Gastroesophageal sphincter (tissue), 3 donors: ENCODE data around the gene AATK.

Experiments used
- CTCF ChIP-seq, 4 experiments: fragments of 200-600 bp in 2 of 4; fragments of 450-650 bp in 2 of 4; sonication (generic) in 1 of 4; IDR thresholded peaks; one replicate each; pipeline ENCODE4 v1.5.1; 2017 to 2019; ENCODE audit warnings: antibody characterized with exemption in 4 of 4, mild to moderate bottlenecking in 2 of 4, moderate library complexity in 2 of 4
- POLR2A ChIP-seq, 2 donors: fragments of 450-650 bp; IDR thresholded peaks; one replicate each; pipeline ENCODE4 v1.6.1; 2017; ENCODE audit warnings: antibody characterized with exemption in 2 of 2, mild to moderate bottlenecking in 2 of 2, moderate library complexity in 1 of 2

- TF ChIP-seq CTCF (IDR thresholded peaks at IDR 0.05) (no peak), POLR2A (IDR thresholded peaks at IDR 0.05) (no peak)
Observed at GRCh38 chr17:81140018-81140417, 26.0 kb downstream of the AATK start.
